ENCODE results near the gene P2RY10.

- TF ChIP-seq CTCF (IDR thresholded peaks at IDR 0.05) (no peak), POLR2A (IDR thresholded peaks at IDR 0.05) (no peak)
Observed at GRCh38 chrX:78945186-78945912, at the start of gene P2RY10.
